HG03442 (cell line): ENCODE data around the gene STK11.
A peak's percentile ranks its signal among the peaks of the same experiment; 100 is the strongest.

Experiments used
- ATAC-seq: cut with Tn5 transposase; IDR thresholded peaks from one replicate; pipeline ENCODE4 v1.9.1; 2021; ENCODE audit warnings: mild to moderate bottlenecking, moderate library complexity; ENCODE audit not compliant: unreplicated experiment

STK11 gene

DNA sequence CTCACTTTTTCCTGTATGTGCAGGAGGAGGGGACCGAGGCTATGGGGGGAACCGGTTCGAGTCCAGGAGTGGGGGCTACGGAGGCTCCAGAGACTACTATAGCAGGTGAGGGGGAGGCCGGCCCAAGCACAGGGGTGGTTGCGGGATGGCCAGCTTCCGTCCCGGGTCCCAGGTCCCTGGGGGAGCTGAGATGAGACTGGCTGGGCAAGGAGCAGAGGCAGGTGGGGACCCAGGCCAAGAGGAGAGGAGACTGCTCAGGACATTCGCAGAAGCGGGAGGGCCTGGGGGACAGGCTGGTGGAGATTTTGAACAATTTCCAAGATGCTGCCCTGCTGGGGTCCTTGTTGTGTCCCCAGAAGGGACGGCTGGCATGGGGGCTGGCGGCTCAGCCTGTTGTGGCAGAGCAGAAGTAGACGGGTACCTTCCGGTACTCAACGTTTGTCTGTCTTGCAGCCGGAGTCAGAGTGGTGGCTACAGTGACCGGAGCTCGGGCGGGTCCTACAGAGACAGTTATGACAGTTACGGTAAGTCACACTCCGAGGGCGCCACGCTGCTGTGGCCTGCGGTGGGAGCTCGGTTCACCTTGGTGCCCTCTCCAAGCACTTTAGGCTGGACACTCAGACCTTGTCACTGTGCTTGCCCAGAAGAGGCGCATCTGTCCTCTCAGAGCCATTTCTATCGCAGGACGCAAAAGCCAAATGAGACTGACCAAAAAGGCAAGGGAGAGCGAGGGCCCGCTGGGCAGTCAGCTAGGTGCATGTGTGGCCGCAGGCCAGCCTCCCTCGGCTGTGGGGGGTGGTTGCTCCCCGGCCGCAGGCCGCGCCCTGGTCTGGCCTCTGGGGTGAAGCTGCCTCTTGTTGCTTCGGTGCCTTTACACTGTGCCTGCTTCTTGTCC, 66.2 kb downstream of the STK11 start:
- no peak for ATAC-seq

DNA sequence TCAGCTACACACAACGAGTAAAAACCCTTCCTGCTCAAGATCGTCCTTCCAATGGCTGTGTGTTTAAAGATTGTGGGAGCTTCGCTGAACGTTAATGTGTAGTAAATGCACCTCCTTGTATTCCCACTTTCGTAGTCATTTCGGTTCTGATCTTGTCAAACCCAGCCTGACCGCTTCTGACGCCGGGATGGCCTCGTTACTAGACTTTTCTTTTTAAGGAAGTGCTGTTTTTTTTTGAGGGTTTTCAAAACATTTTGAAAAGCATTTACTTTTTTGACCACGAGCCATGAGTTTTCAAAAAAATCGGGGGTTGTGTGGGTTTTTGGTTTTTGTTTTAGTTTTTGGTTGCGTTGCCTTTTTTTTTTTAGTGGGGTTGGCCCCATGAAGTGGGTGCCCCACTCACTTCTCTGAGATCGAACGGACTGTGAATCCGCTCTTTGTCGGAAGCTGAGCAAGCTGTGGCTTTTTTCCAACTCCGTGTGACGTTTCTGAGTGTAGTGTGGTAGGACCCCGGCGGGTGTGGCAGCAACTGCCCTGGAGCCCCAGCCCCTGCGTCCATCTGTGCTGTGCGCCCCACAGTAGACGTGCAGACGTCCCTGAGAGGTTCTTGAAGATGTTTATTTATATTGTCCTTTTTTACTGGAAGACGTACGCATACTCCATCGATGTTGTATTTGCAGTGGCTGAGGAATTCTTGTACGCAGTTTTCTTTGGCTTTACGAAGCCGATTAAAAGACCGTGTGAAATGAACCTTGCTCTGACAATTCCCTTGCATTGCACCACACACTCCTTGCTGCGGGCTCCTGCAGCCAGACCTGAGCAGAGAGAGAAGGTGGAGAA, 67.1 kb downstream of the STK11 start:
- ATAC-seq = no peak

- no peak for ATAC-seq
Measured at GRCh38 chr19:1273263-1274041, 67.9 kb downstream of the STK11 start.

GRCh38 chr19:1274081-1274851, 68.7 kb downstream of the STK11 start:
- no peak for ATAC-seq

- ATAC-seq = no peak
Measured at GRCh38 chr19:1274852-1275259, 69.3 kb downstream of the STK11 start.

GRCh38 chr19:1275260-1275975, 69.8 kb downstream of the STK11 start, which contains the start of gene FAM174C:
FAM174C (plus strand) TSS chr19:1275530; CDS start chr19:1275550, 20 bp downstream.
- ATAC-seq = peak; percentile 72

DNA sequence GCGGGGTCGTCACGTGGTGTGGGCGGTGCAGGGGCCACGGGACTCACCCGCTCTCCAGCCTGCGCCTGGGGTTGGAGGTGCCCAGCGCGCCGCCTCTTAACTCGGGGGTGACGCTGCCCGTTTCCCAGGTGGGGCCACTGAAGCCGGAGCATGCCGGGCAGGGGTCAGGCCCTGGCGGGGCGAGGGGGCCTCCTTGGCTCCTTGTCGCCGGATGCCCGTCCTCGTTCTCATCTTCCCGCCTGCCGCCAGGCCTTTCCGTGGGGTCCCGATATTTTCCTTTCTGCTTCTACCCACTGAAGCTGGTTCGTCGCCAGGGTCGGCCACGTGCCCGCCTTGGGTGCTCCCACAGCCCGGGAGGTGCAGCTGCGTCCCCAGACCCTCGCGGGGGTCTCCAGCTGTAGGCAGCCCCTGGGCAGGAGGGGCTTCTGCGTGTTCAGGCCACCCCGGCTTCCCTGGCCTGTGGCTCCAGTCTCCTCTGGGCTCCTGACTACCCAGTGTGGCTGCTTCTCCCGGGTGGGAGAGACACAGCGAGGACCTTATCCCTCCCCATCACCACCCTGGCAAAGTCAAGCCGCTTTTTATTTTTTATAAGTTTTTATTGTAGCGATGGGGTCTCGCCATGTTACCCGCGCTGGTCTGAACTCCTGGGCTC, 70.5 kb downstream of the STK11 start:
- no peak for ATAC-seq

DNA sequence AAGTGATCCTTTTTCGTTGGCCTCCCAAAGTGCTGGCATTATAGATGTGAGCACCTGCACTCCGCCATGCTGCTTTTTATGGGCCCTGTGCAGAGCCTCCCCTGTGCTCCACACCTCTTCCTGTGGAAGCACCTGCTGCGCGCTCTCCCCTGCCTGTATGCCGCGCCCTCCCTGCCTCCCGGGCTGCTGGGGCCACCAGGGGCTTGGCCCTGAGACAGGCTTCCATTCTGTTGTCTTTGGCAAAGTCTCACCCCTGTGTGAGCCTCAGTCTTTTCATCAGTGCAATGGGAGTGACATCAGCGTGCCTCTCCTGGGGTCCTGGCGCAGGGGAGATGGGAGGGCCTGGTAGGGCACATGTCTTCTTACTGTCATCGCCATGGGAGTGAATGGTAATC, 71.0 kb downstream of the STK11 start:
- no peak for ATAC-seq

- no peak for ATAC-seq
Measured at GRCh38 chr19:1277061-1277460, 71.5 kb downstream of the STK11 start.
